SK-N-SH (cell line): Measurements from ENCODE around the gene DGUOK.
A peak's percentile ranks its signal among the peaks of the same experiment; 100 is the strongest.

Experiments used
- CTCF ChIP-seq: fragments of 200-600 bp; sonication (generic); IDR thresholded peaks from 2 replicates; pipeline ENCODE4 v1.6.1; 2017; ENCODE audit warnings: antibody characterized with exemption, mild to moderate bottlenecking, moderate library complexity
- GABPA ChIP-seq: IDR thresholded peaks from 2 replicates; pipeline ENCODE4 v1.4.0; 2012; ENCODE audit warnings: low read depth, mild to moderate bottlenecking
- MXI1 ChIP-seq: IDR thresholded peaks from 2 replicates; pipeline ENCODE4 v1.6.1; 2012; ENCODE audit warnings: mild to moderate bottlenecking, low read depth, low read length, improper control_type of control experiment
- POLR2AphosphoS5 ChIP-seq: IDR thresholded peaks from 2 replicates; pipeline ENCODE4 v1.6.1; 2012; ENCODE audit warnings: low read depth, low read length
- ZBTB33 ChIP-seq: IDR thresholded peaks from 2 replicates; pipeline ENCODE4 v1.4.0; 2012; ENCODE audit warnings: low read depth, borderline replicate concordance

GRCh38 chr2:73938718-73939352 lies 12.2 kb downstream of the DGUOK start:
- TF ChIP-seq CTCF (no peak), ZBTB33 (no peak; the same call in 1 of the 2 replicates), GABPA (no peak), MXI1 (0 out of 2 replicates have a peak, but pooled peaks have one; percentile 23), POLR2AphosphoS5 (peak; percentile 53; the same call in 1 of the 2 replicates)
